MCF 10A (cell line): ENCODE results near the gene MAGI1. TPM values are rescaled to one million over a fixed set of nuclear protein-coding genes. Genes with fewer than 3 reads are reported as not detected.

Experiments
- BruUV-seq: library from RNA; stranded (reverse); fragments of 400-500 nt; replicated peaks from 2 replicates; lab custom pipeline; 2021; lab: Mats Ljungman, UMichigan
- CTCF ChIA-PET: fragments of 300-600 bp; sonication (Branson Sonifier 250); formaldehyde crosslinking; extraction: SDS; loops from one replicate; lab custom pipeline; 2021; ENCODE audit warnings: antibody characterized with exemption, inconsistent platforms; lab: Yijun Ruan, JAX
- POLR2A ChIA-PET: fragments of 300-600, 350-650 bp; sonication (Branson Sonifier 250); formaldehyde crosslinking; extraction: SDS; loops from one replicate; lab custom pipeline; 2020; ENCODE audit warnings: antibody characterized with exemption, inconsistent platforms; lab: Yijun Ruan, JAX
- DNase-seq: peaks from one replicate; pipeline ENCODE4 v3.0.0-alpha.2; 2018; ENCODE audit not compliant: unreplicated experiment
- H3K27ac Mint-ChIP-seq: one replicate; pipeline ENCODE4 v1.8.0; 2022; ENCODE audit warnings: mild to moderate bottlenecking, low read depth, mixed read lengths; ENCODE audit not compliant: unreplicated experiment
- H3K27me3 Mint-ChIP-seq: one replicate; pipeline ENCODE4 v1.8.0; 2022; ENCODE audit warnings: mixed read lengths; ENCODE audit not compliant: insufficient read depth, unreplicated experiment
- H3K36me3 Mint-ChIP-seq: one replicate; pipeline ENCODE4 v1.8.0; 2022; ENCODE audit warnings: mild to moderate bottlenecking, moderate library complexity, mixed read lengths; ENCODE audit not compliant: insufficient read depth, unreplicated experiment
- H3K4me1 Mint-ChIP-seq: one replicate; pipeline ENCODE4 v1.8.0; 2022; ENCODE audit warnings: mixed read lengths; ENCODE audit not compliant: insufficient read depth, unreplicated experiment
- H3K4me3 Mint-ChIP-seq: one replicate; pipeline ENCODE4 v1.8.0; 2022; ENCODE audit warnings: mild to moderate bottlenecking, moderate library complexity, mixed read lengths; ENCODE audit not compliant: unreplicated experiment
- H3K9me3 Mint-ChIP-seq: one replicate; pipeline ENCODE4 v1.8.0; 2022; ENCODE audit warnings: mixed read lengths; ENCODE audit not compliant: unreplicated experiment
- CTCF ChIP-seq: fragments of 200-600 bp; IDR thresholded peaks from one replicate; pipeline ENCODE4 v1.8.0; 2022; ENCODE audit warnings: antibody characterized with exemption, mild to moderate bottlenecking; ENCODE audit not compliant: unreplicated experiment
- intact Hi-C: fragments of 100-400 bp; cut with micrococcal nuclease; formaldehyde crosslinking; loops from 2 replicates; pipeline ENCODE4 v1.14.1; 2022
- total RNA-seq: library from RNA; stranded (reverse); gene quantifications from 2 replicates; pipeline ENCODE4 v1.2.3, GENCODE V29; 2022

The MAGI1 gene
- total RNA-seq, 1 experiment from 2014 or later = 6.2 TPM

- H3K36me3 Mint-ChIP-seq = no peaks in the 10 kb centered on the region
- H3K4me1 Mint-ChIP-seq = no peaks in the 10 kb centered on the region
- no peak overlapping the region for H3K27ac Mint-ChIP-seq
- ChIA-PET POLR2A (no interaction called here), CTCF (interaction anchor here (0.7 kb wide), 1 partner anchor 264 kb away, joined by 4 read pairs; no protein-coding TSS in a partner anchor)
- no peak overlapping the region for H3K4me3 Mint-ChIP-seq
- TF ChIP-seq CTCF = no peak
- H3K9me3 Mint-ChIP-seq = no peaks in the 10 kb centered on the region
- BruUV-seq = no TSS peak
- intact Hi-C loops = no loop called here
- DNase-seq = no peak
- no peaks in the 10 kb centered on the region for H3K27me3 Mint-ChIP-seq
Measured at GRCh38 chr3:65779390-65779789, 259.3 kb downstream of the MAGI1 start.

DNA sequence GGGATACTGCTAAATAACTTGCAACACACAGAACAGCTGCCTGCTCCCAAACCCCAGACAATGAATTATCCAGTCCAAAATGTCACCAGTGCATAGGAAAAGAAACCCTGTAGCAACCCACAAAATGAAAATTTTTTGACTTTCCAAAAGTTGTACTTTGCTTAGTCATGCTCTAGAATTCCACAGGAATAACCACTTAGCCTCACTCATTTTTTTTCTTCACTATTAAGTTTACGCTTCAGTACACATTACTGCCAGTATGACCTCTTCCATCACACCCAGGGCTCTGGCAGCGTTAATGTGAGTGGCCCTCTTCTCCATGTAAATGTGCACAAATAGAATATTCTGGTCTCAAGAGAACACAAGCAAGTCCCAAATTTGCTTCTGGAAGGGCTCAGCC, 259.8 kb downstream of the MAGI1 start:
- no peaks in the 10 kb centered on the region for H3K27me3 Mint-ChIP-seq
- ChIA-PET CTCF (interaction anchor here (0.7 kb wide), 1 partner anchor 264 kb away, joined by 4 read pairs; no protein-coding TSS in a partner anchor), POLR2A (no interaction called here)
- no TSS peak for BruUV-seq
- H3K36me3 Mint-ChIP-seq = no peaks in the 10 kb centered on the region
- H3K4me1 Mint-ChIP-seq = no peaks in the 10 kb centered on the region
- peak overlapping the region; percentile 12 for H3K27ac Mint-ChIP-seq
- no peak overlapping the region for H3K4me3 Mint-ChIP-seq
- DNase-seq = no peak
- no peaks in the 10 kb centered on the region for H3K9me3 Mint-ChIP-seq
- intact Hi-C loops = no loop called here
- TF ChIP-seq CTCF = no peak

DNA sequence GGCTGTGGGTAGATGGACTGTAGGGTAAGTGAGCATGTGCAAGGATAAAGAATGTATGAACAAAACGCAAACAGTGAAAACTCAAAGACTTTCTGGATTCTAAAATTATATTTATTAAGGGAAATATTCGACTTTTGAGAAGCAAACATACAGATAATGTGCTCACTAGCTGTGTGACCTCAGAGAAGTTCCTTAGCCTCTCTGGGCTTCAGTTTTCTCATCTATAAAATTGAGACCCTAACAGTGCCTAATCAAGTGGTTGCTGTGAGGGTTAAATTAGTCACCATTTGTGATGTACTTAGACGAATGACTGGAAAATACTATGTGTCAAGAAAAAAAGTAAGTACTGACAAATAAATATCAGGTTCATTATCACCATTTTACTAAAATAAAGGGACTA, 261.7 kb downstream of the MAGI1 start:
- Mint-ChIP-seq H3K9me3 (no peaks in the 10 kb centered on the region), H3K36me3 (no peaks in the 10 kb centered on the region), H3K4me3 (no peak overlapping the region), H3K27me3 (no peaks in the 10 kb centered on the region), H3K27ac (no peak overlapping the region), H3K4me1 (no peaks in the 10 kb centered on the region)
- no peak for TF ChIP-seq CTCF
- ChIA-PET POLR2A (no interaction called here), CTCF (no interaction called here)
- intact Hi-C loops = no loop called here
- DNase-seq = no peak
- no TSS peak for BruUV-seq

- DNase-seq = no peak
- POLR2A ChIA-PET = interaction anchor here (0.7 kb wide), 1 partner anchor 431 kb away, joined by 6 read pairs; no protein-coding TSS in a partner anchor
- no peak overlapping the region for H3K4me3 Mint-ChIP-seq
- intact Hi-C loops = no loop called here
- CTCF ChIA-PET = interaction anchor here (0.6 to 1.6 kb wide), 3 partner anchors 137 to 420 kb away, joined by 3 to 4 read pairs (median 3); no protein-coding TSS in a partner anchor
- H3K4me1 Mint-ChIP-seq = no peaks in the 10 kb centered on the region
- BruUV-seq = no TSS peak
- H3K9me3 Mint-ChIP-seq = no peaks in the 10 kb centered on the region
- TF ChIP-seq CTCF = no peak
- H3K27me3 Mint-ChIP-seq = no peaks in the 10 kb centered on the region
- H3K27ac Mint-ChIP-seq = no peak overlapping the region
- H3K36me3 Mint-ChIP-seq = no peaks in the 10 kb centered on the region
Measured at GRCh38 chr3:65776494-65776893, 262.2 kb downstream of the MAGI1 start.
